ENCODE results near the gene PDS5A. TPM values are rescaled to one million over a fixed set of nuclear protein-coding genes. Genes with fewer than 3 reads are reported as not detected.

PDS5A gene
- total and polyA plus RNA-seq, 9 of the 15 experiments (the other 6 are each of a cell fraction or from before 2014, with no cell fraction given), result 16.4 to 85.4 (median 70.0) TPM

DNA sequence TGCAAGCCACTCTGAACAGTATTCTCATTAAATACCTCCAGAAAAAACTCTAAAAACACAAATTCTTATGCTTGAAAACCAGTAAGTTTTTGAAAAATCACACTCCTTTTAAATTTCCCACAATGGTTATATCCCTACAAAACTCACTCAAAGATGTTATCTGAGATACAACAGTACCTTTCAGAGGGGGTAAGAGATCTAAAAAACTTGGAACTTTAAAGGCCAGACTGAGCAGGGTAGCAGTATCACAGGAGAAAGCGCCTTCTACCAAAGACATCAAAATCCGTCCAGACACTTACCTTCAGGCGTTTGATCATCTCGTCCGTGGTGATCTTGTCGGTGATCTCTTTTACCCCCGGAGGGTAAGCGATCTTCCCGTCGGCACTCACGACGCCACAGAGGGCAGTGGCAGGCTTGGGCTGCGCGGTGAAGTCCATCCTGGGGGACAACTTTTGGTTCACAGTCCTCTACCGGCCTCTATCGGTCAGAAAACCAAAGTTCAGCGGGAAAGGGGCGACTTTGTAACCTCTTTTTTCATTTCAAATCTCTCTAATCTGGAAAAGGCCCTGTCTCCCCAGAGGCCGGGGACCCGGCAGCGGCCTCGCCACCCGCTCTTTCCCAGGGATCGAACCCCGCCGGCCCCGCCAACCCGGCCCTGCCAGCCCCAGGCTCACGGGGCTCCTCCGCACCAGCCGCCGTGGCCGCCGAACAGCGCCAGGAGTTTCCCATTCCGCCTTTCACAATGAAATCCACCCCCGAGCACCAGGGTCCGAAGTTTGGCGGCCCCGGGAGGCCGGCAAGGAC lies 1.4 kb downstream of the PDS5A start (continued):
- no peak for TF ChIP-seq RREB1 (CRISPR knock-in tag; IDR thresholded peaks at IDR 0.05)
- no peak for TF ChIP-seq WHSC1 (IDR thresholded peaks at IDR 0.05; ENCODE audit: low read length)
- no peak for TF ChIP-seq COPS2 (conservative IDR thresholded peaks at IDR 0.05)
- TF ChIP-seq POLR2G (IDR thresholded peaks at IDR 0.05; ENCODE audit: low read depth, low read length), result peak; percentile 14; the same call in 1 of the 2 replicates
- no peak for TF ChIP-seq ZNF76 (CRISPR knock-in tag; IDR thresholded peaks at IDR 0.05; ENCODE audit: borderline replicate concordance)
- TF ChIP-seq ZNF431 (CRISPR knock-in tag; IDR thresholded peaks at IDR 0.05), result no peak
- TF ChIP-seq BRF1 (IDR thresholded peaks at IDR 0.05; ENCODE audit: borderline replicate concordance, extremely low read depth, insufficient read length), result no peak
- TF ChIP-seq ELK1 (CRISPR knock-in tag; IDR thresholded peaks at IDR 0.05), result no peak
- TF ChIP-seq SLC30A9 (CRISPR knock-in tag; IDR thresholded peaks at IDR 0.05), result no peak
- TF ChIP-seq ZSCAN32 (CRISPR knock-in tag; IDR thresholded peaks at IDR 0.05), result no peak
- TF ChIP-seq MAX (CRISPR knock-in tag; IDR thresholded peaks at IDR 0.05), result no peak
- no peak for TF ChIP-seq SMARCE1 (IDR thresholded peaks at IDR 0.05)
- no peak for TF ChIP-seq RNF219 (CRISPR knock-in tag; IDR thresholded peaks at IDR 0.05)
- no peak for TF ChIP-seq POLR3G (IDR thresholded peaks at IDR 0.05; ENCODE audit: extremely low read depth, insufficient read length, insufficient replicate concordance)
- TF ChIP-seq TGIF2 (CRISPR knock-in tag; IDR thresholded peaks at IDR 0.05), result no peak; the same call in 1 of the 2 replicates
- TF ChIP-seq KAT7 (CRISPR knock-in tag; IDR thresholded peaks at IDR 0.05; ENCODE audit: borderline replicate concordance), result 0 out of 2 replicates have a peak, but pooled peaks have one; percentile 56
- TF ChIP-seq RB1 (IDR thresholded peaks at IDR 0.05; ENCODE audit: low read depth), result peak; percentile 41; the same call in 1 of the 2 replicates
- TF ChIP-seq ZNF12 (CRISPR knock-in tag; IDR thresholded peaks at IDR 0.05), result peak; percentile 40; the same call in 1 of the 2 replicates
- no peak for TF ChIP-seq IFI16 (CRISPR knock-in tag; IDR thresholded peaks at IDR 0.05)

Data from K562 (cell line).